H1 (cell line): ENCODE data around the gene FNDC10. TPM values are rescaled to one million over a fixed set of nuclear protein-coding genes. Genes with fewer than 3 reads are reported as not detected.

Experiments used
- CHD2 ChIP-seq: IDR thresholded peaks from 2 replicates; pipeline ENCODE4 v1.6.1; 2012; ENCODE audit warnings: low read length, improper control_type of control experiment
- EZH2 ChIP-seq: fragments of 200-600 bp; sonication (generic); IDR thresholded peaks from 2 replicates; pipeline ENCODE4 v1.7.1; 2012; ENCODE audit warnings: low read depth, mild to moderate bottlenecking, moderate library complexity, low read length, inconsistent platforms; ENCODE audit not compliant: severe bottlenecking
- GTF2F1 ChIP-seq: IDR thresholded peaks from 2 replicates; pipeline ENCODE4 v1.6.1; 2012; ENCODE audit warnings: low read depth, low read length, improper control_type of control experiment, borderline replicate concordance
- HDAC2 ChIP-seq, 2 experiments: fragments of 300-600 bp in 1 of 2; sonication (generic) in 1 of 2; IDR thresholded peaks; 2 replicates each; pipeline ENCODE4 v1.6.1; 2011 to 2012; ENCODE audit warnings: low read depth in 2 of 2, low read length in 2 of 2, mild to moderate bottlenecking in 2 of 2, moderate library complexity in 2 of 2, borderline replicate concordance in 1 of 2, inconsistent platforms in 1 of 2
- JUN ChIP-seq: IDR thresholded peaks from 2 replicates; pipeline ENCODE4 v1.6.1; 2011; ENCODE audit warnings: low read depth, mild to moderate bottlenecking, improper control_type of control experiment, low read length
- POLR2AphosphoS5 ChIP-seq: IDR thresholded peaks from 2 replicates; pipeline ENCODE4 v1.6.1; 2011; ENCODE audit warnings: low read depth, low read length
- SIX5 ChIP-seq: IDR thresholded peaks from 2 replicates; pipeline ENCODE4 v1.6.1; 2011; ENCODE audit warnings: mild to moderate bottlenecking, low read depth, low read length
- SRF ChIP-seq: IDR thresholded peaks from 2 replicates; pipeline ENCODE4 v1.6.1; 2011; ENCODE audit warnings: mild to moderate bottlenecking, low read depth, low read length, moderate library complexity
- SUZ12 ChIP-seq: fragments of 200-600 bp; sonication (generic); IDR thresholded peaks from 2 replicates; pipeline ENCODE4 v1.6.1; 2012; ENCODE audit warnings: mild to moderate bottlenecking, inconsistent platforms, low read length, moderate library complexity, mixed read lengths
- polyA plus RNA-seq, 7 experiments: library from polyadenylated mRNA; depleted of rRNA in 3 of 7; stranded (reverse) in 5 of 7; unstranded in 2 of 7; fragments of >200 nt in 5 of 7; fragments of 200-250 nt in 2 of 7; gene quantifications; 1 replicate in 5 of 7; 2 replicates in 1 of 7; 4 replicates in 1 of 7; pipeline versions ENCODE4 v1.2.1 to v1.2.3, GENCODE V29; 2011 to 2013; ENCODE audit warnings: missing spikeins in 2 of 7, mixed read lengths in 2 of 7
- total RNA-seq: library from RNA; stranded (reverse); fragmentation: NEBNext Ultra II Directional; extraction: Animal tissue kit (Norgen Biotek cat#: 25700); gene quantifications from 2 replicates; pipeline ENCODE4 v1.2.1, GENCODE V29; 2021
- TF ChIP-seq, protein P1 (sequence below): fragments of 300-600 bp; sonication (generic); IDR thresholded peaks from 2 replicates; pipeline ENCODE4 v1.7.1; 2012; ENCODE audit warnings: low read length, moderate library complexity, mild to moderate bottlenecking, inconsistent platforms; ENCODE audit not compliant: insufficient replicate concordance

Gene FNDC10
- total and polyA plus RNA-seq, 2 of the 8 experiments (the other 6 are each of a cell fraction or from before 2014, with no cell fraction given), result 19.0 to 21.8 TPM

DNA sequence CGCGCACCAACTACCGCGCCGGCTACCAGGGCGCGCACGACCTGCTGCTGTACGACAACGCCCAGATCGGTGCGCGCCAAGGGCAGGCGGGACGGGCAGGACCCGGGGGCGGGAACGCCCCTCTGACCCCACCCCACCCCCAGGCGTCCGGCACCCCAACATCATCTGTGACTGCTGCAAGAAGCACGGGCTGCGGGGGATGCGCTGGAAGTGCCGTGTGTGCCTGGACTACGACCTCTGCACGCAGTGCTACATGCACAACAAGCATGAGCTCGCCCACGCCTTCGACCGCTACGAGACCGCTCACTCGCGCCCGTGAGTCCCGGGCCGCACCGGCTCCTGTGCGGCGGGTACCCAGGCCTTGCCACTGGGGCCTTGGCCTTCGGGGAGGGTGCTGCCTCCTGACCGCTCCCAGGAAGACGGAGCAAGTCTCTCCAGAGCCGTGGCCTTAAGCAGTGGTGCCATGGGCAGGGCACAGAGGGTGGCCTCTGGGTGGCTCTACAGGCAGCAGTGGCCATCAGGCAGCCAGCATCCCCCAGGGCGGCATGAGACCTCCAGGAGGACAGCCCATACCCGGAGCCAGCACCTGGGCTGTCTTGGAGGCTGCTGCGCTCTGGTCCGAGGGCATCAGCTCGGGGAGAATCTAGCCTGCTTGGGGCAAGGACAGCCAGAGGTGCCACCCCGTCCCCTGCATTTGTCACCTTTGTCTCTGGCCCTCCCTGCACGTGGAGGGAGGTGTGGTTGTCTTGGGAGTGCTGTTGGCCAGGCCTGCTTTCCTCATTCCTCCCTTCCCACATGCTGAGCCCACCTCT, 23.9 kb upstream of the FNDC10 start (continued):
- TF ChIP-seq, protein P1, sequence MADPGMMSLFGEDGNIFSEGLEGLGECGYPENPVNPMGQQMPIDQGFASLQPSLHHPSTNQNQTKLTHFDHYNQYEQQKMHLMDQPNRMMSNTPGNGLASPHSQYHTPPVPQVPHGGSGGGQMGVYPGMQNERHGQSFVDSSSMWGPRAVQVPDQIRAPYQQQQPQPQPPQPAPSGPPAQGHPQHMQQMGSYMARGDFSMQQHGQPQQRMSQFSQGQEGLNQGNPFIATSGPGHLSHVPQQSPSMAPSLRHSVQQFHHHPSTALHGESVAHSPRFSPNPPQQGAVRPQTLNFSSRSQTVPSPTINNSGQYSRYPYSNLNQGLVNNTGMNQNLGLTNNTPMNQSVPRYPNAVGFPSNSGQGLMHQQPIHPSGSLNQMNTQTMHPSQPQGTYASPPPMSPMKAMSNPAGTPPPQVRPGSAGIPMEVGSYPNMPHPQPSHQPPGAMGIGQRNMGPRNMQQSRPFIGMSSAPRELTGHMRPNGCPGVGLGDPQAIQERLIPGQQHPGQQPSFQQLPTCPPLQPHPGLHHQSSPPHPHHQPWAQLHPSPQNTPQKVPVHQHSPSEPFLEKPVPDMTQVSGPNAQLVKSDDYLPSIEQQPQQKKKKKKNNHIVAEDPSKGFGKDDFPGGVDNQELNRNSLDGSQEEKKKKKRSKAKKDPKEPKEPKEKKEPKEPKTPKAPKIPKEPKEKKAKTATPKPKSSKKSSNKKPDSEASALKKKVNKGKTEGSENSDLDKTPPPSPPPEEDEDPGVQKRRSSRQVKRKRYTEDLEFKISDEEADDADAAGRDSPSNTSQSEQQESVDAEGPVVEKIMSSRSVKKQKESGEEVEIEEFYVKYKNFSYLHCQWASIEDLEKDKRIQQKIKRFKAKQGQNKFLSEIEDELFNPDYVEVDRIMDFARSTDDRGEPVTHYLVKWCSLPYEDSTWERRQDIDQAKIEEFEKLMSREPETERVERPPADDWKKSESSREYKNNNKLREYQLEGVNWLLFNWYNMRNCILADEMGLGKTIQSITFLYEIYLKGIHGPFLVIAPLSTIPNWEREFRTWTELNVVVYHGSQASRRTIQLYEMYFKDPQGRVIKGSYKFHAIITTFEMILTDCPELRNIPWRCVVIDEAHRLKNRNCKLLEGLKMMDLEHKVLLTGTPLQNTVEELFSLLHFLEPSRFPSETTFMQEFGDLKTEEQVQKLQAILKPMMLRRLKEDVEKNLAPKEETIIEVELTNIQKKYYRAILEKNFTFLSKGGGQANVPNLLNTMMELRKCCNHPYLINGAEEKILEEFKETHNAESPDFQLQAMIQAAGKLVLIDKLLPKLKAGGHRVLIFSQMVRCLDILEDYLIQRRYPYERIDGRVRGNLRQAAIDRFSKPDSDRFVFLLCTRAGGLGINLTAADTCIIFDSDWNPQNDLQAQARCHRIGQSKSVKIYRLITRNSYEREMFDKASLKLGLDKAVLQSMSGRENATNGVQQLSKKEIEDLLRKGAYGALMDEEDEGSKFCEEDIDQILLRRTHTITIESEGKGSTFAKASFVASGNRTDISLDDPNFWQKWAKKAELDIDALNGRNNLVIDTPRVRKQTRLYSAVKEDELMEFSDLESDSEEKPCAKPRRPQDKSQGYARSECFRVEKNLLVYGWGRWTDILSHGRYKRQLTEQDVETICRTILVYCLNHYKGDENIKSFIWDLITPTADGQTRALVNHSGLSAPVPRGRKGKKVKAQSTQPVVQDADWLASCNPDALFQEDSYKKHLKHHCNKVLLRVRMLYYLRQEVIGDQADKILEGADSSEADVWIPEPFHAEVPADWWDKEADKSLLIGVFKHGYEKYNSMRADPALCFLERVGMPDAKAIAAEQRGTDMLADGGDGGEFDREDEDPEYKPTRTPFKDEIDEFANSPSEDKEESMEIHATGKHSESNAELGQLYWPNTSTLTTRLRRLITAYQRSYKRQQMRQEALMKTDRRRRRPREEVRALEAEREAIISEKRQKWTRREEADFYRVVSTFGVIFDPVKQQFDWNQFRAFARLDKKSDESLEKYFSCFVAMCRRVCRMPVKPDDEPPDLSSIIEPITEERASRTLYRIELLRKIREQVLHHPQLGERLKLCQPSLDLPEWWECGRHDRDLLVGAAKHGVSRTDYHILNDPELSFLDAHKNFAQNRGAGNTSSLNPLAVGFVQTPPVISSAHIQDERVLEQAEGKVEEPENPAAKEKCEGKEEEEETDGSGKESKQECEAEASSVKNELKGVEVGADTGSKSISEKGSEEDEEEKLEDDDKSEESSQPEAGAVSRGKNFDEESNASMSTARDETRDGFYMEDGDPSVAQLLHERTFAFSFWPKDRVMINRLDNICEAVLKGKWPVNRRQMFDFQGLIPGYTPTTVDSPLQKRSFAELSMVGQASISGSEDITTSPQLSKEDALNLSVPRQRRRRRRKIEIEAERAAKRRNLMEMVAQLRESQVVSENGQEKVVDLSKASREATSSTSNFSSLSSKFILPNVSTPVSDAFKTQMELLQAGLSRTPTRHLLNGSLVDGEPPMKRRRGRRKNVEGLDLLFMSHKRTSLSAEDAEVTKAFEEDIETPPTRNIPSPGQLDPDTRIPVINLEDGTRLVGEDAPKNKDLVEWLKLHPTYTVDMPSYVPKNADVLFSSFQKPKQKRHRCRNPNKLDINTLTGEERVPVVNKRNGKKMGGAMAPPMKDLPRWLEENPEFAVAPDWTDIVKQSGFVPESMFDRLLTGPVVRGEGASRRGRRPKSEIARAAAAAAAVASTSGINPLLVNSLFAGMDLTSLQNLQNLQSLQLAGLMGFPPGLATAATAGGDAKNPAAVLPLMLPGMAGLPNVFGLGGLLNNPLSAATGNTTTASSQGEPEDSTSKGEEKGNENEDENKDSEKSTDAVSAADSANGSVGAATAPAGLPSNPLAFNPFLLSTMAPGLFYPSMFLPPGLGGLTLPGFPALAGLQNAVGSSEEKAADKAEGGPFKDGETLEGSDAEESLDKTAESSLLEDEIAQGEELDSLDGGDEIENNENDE, result no peak
- TF ChIP-seq SIX5 (no peak), HDAC2 (IDR thresholded peaks at IDR 0.05; ENCODE audit: borderline replicate concordance in 1 of 2, low read depth in 2 of 2, low read length in 2 of 2) (no peak), JUN (no peak), POLR2AphosphoS5 (no peak), SRF (no peak), SUZ12 (no peak), CHD2 (no peak), EZH2 (no peak), GTF2F1 (no peak)
